Measurements from ENCODE around the gene PAK1. TPM values are rescaled to one million over a fixed set of nuclear protein-coding genes. Genes with fewer than 3 reads are reported as not detected.

The PAK1 gene
- total and polyA plus RNA-seq, 2 donors (not counting 1 experiment from before 2014, with no cell fraction given), result 11.9 to 23.4 TPM

GRCh38 chr11:77401486-77402217 is 72.2 kb downstream of the PAK1 start:
- H3K4me1 Mint-ChIP-seq, result peaks cover 13% of the 10 kb centered on the region
- H3K27me3 Mint-ChIP-seq, result no peaks in the 10 kb centered on the region
- Histone ChIP-seq H3K4me1 (ENCODE audit: control insufficient read depth in 2 of 2, insufficient read depth in 2 of 2, low read length in 2 of 2) (no peaks in the 10 kb centered on the region), H3K27ac (ENCODE audit: low read length in 2 of 2) (no peak overlapping the region), H2AFZ (ENCODE audit: insufficient read depth, low read depth, low read length, poor library complexity, severe bottlenecking) (no peak overlapping the region), H3K4me3 (ENCODE audit: control extremely low read depth in 1 of 5, extremely low read depth in 1 of 5, insufficient read depth in 1 of 5, low read depth in 2 of 5, low read length in 4 of 5) (no peak overlapping the region), H3K36me3 (replicated peaks in 1 of 2; ENCODE audit: control extremely low read depth in 1 of 2, control insufficient read depth in 1 of 2, extremely low read depth in 1 of 2, insufficient read depth in 2 of 2, low read length in 1 of 2) (no peaks in the 10 kb centered on the region), H3K9ac (ENCODE audit: low read length) (no peak overlapping the region), H3K9me3 (ENCODE audit: control extremely low read depth in 1 of 3, control insufficient read depth in 2 of 3, insufficient read depth in 1 of 3, low read length in 2 of 3) (no peaks in the 10 kb centered on the region), H3K27me3 (replicated peaks in 1 of 4; ENCODE audit: control extremely low read depth in 1 of 4, control insufficient read depth in 3 of 4, insufficient read depth in 4 of 4, low read length in 3 of 4) (no peaks in the 10 kb centered on the region), H4K20me1 (ENCODE audit: control insufficient read depth, insufficient read depth, low read length, poor library complexity, severe bottlenecking) (no peaks in the 10 kb centered on the region), H3K79me2 (ENCODE audit: control insufficient read depth, insufficient read depth, low read length) (peaks cover 14% of the 10 kb centered on the region), H3K4me2 (replicated peaks; ENCODE audit: low read depth, low read length, poor library complexity, severe bottlenecking) (no peak overlapping the region)
- CTCF ChIA-PET, result no interaction called here
- whole genome bisulfite sequencing (ENCODE audit: insufficient coverage), result 71% methylated on average over 1 of the region's 2 CpGs
- no peak for TF ChIP-seq EZH2 (IDR thresholded peaks at IDR 0.05; ENCODE audit: borderline replicate concordance, insufficient read depth, low read depth, low read length, poor library complexity, severe bottlenecking)
- no peak for TF ChIP-seq CTCF (IDR thresholded peaks at IDR 0.05)
- POLR2A ChIA-PET, result no interaction called here
- ATAC-seq (ENCODE audit: low read depth) (no peak), DNase-seq (no peak)
- no peak overlapping the region for H3K27ac Mint-ChIP-seq
- no peaks in the 10 kb centered on the region for H3K9me3 Mint-ChIP-seq (ENCODE audit: insufficient read depth)
- intact Hi-C loops (cut with micrococcal nuclease), result no loop called here
- H3K4me3 Mint-ChIP-seq, result no peak overlapping the region

GRCh38 chr11:77400775-77401449 is 73.0 kb downstream of the PAK1 start:
- POLR2A ChIA-PET, result no interaction called here
- 100% methylated on average over 1 of the region's 5 CpGs for WGBS (ENCODE audit: insufficient coverage)
- no peaks in the 10 kb centered on the region for H3K27me3 Mint-ChIP-seq

More at GRCh38 chr11:77400775-77401449, 73.0 kb downstream of the PAK1 start:
- H3K4me1 ChIP-seq (ENCODE audit: control insufficient read depth in 2 of 2, insufficient read depth in 2 of 2, low read length in 2 of 2), result no peaks in the 10 kb centered on the region
- H3K27ac ChIP-seq (ENCODE audit: low read length in 2 of 2), result no peak overlapping the region
- TF ChIP-seq EZH2 (IDR thresholded peaks at IDR 0.05; ENCODE audit: borderline replicate concordance, insufficient read depth, low read depth, low read length, poor library complexity, severe bottlenecking) (no peak), CTCF (IDR thresholded peaks at IDR 0.05) (no peak)
- no peaks in the 10 kb centered on the region for H4K20me1 ChIP-seq (ENCODE audit: control insufficient read depth, insufficient read depth, low read length, poor library complexity, severe bottlenecking)
- CTCF ChIA-PET, result no interaction called here
- H3K4me2 ChIP-seq (replicated peaks; ENCODE audit: low read depth, low read length, poor library complexity, severe bottlenecking), result no peak overlapping the region
- no peak overlapping the region for H3K9ac ChIP-seq (ENCODE audit: low read length)
- peaks cover 13% of the 10 kb centered on the region for H3K4me1 Mint-ChIP-seq
- H3K9me3 ChIP-seq (ENCODE audit: control extremely low read depth in 1 of 3, control insufficient read depth in 2 of 3, insufficient read depth in 1 of 3, low read length in 2 of 3), result no peaks in the 10 kb centered on the region
- H3K27me3 ChIP-seq (replicated peaks in 1 of 4; ENCODE audit: control extremely low read depth in 1 of 4, control insufficient read depth in 3 of 4, insufficient read depth in 4 of 4, low read length in 3 of 4), result no peaks in the 10 kb centered on the region
- H3K4me3 ChIP-seq (ENCODE audit: control extremely low read depth in 1 of 5, extremely low read depth in 1 of 5, insufficient read depth in 1 of 5, low read depth in 2 of 5, low read length in 4 of 5), result no peak overlapping the region
- no peak overlapping the region for H3K4me3 Mint-ChIP-seq
- no peak for ATAC-seq (ENCODE audit: low read depth)
- H3K36me3 ChIP-seq (replicated peaks in 1 of 2; ENCODE audit: control extremely low read depth in 1 of 2, control insufficient read depth in 1 of 2, extremely low read depth in 1 of 2, insufficient read depth in 2 of 2, low read length in 1 of 2), result no peaks in the 10 kb centered on the region
- H2AFZ ChIP-seq (ENCODE audit: insufficient read depth, low read depth, low read length, poor library complexity, severe bottlenecking), result no peak overlapping the region
- H3K79me2 ChIP-seq (ENCODE audit: control insufficient read depth, insufficient read depth, low read length), result peaks cover 14% of the 10 kb centered on the region
- no peak overlapping the region for H3K27ac Mint-ChIP-seq
- intact Hi-C loops (cut with micrococcal nuclease), result no loop called here
- H3K9me3 Mint-ChIP-seq (ENCODE audit: insufficient read depth), result no peaks in the 10 kb centered on the region
- no peak for DNase-seq

Measured in B cell (primary cell).